Right ventricle myocardium inferior (tissue), 1 donor: Measurements from ENCODE around the gene C9orf78. TPM values are rescaled to one million over a fixed set of nuclear protein-coding genes. Genes with fewer than 3 reads are reported as not detected.
A peak's percentile ranks its signal among the peaks of the same experiment; 100 is the strongest.

Experiments
- ATAC-seq: fragments of 200-7000 bp; cut with Tn5 transposase; one replicate; pipeline ENCODE4 v1.9.1; 2020; ENCODE audit warnings: mild to moderate bottlenecking, moderate library complexity
- DNase-seq: peaks from one replicate; pipeline ENCODE4 v3.0.0; 2021; ENCODE audit errors: missing footprints
- intact Hi-C: fragments of 100-400 bp; cut with DNase I; formaldehyde crosslinking; loops from one replicate; pipeline ENCODE4 v1.11.0; 2022
- total RNA-seq: library from RNA; stranded (reverse); fragmentation: NEBNext Ultra II Directional; extraction: Animal tissue kit (Norgen Biotek cat#: 25700); gene quantifications from one replicate; pipeline ENCODE4 v1.2.1, GENCODE V29; 2021
- donor health status: DM: no; HTN: yes; CAD: no; lungs with severe emphysema.

The C9orf78 gene
- total RNA-seq, 1 donor from 2014 or later, result 32.0 TPM

- intact Hi-C loops, result no loop called here
- no peak for DNase-seq
- no peak for ATAC-seq
Measured at GRCh38 chr9:129850821-129851550, 15.9 kb upstream of the C9orf78 start.

DNA sequence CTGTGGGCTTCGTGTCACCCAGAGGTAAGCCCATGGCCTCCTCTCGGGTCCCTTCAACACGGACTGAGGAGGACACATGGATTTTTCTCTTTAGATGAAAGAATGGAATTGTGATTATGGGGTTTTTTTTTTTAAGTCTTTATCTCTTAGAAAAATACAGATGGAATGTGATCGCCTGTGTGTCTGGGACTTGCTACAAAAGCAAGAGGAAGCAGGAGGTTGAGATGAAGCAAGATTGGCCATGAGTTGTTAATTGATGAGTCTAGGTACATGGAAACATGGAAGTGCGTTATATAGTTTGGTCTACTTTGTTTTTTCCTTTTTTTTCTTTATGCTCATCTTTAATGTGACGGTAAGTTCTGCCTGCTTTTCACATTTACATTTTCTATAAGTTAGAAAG lies 14.8 kb upstream of the C9orf78 start:
- ATAC-seq (no peak), DNase-seq (no peak)
- intact Hi-C loops, result no loop called here

DNA sequence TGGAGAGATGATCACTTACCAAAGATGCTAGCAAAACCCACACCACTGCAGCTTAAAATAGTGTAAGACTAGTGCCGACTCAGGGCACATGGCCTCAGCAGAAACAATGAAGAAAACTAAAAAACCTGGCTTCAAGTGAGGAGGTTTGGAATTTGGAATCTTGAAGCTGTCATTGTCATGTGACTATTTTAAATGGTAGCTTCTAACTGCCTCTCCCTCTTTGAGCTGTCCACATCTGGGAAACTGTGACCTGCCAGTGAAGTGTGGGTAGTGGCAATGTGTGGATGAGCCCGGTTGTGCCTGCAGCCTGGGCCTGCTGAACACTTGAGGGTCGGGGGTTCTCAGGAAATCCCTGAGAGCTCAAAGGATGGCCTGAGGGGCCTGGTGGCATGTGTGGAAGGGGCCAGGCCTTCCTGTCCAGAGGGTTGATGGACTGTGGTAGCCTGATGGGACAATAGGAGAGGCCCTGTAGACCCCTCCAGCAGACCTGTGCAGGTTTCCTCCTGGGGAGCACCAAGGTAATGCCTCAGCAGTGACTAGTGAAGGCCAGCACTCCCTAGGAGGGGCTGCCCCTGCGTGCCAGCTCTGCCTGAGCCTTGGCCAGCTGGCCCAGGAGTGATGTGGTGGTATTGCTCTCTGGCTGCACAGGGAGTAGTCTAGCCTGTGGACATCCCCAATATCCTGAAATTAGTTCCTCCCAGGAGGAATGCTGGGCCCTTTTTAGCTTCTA lies 13.8 kb upstream of the C9orf78 start:
- ATAC-seq, result no peak
- DNase-seq, result no peak
- intact Hi-C loops, result no loop called here

- ATAC-seq, result no peak
Measured at GRCh38 chr9:129845373-129845772, 10.3 kb upstream of the C9orf78 start.

GRCh38 chr9:129841071-129841470 lies 6.0 kb upstream of the C9orf78 start:
- ATAC-seq, result no peak
- intact Hi-C loops, result no loop called here

More at GRCh38 chr9:129845373-129845772, 10.3 kb upstream of the C9orf78 start:
- intact Hi-C loops, result no loop called here
- DNase-seq, result no peak

GRCh38 chr9:129840034-129840433 lies 5.0 kb upstream of the C9orf78 start:
- DNase-seq (no peak), ATAC-seq (no peak)
- intact Hi-C loops, result no loop called here

More at GRCh38 chr9:129841071-129841470, 6.0 kb upstream of the C9orf78 start:
- no peak for DNase-seq

- ATAC-seq, result no peak
Measured at GRCh38 chr9:129839324-129840023, 4.4 kb upstream of the C9orf78 start.

GRCh38 chr9:129838707-129839259 lies 3.7 kb upstream of the C9orf78 start:
- DNase-seq (no peak), ATAC-seq (no peak)
- intact Hi-C loops, result no loop called here

More at GRCh38 chr9:129839324-129840023, 4.4 kb upstream of the C9orf78 start:
- intact Hi-C loops, result no loop called here
- no peak for DNase-seq

DNA sequence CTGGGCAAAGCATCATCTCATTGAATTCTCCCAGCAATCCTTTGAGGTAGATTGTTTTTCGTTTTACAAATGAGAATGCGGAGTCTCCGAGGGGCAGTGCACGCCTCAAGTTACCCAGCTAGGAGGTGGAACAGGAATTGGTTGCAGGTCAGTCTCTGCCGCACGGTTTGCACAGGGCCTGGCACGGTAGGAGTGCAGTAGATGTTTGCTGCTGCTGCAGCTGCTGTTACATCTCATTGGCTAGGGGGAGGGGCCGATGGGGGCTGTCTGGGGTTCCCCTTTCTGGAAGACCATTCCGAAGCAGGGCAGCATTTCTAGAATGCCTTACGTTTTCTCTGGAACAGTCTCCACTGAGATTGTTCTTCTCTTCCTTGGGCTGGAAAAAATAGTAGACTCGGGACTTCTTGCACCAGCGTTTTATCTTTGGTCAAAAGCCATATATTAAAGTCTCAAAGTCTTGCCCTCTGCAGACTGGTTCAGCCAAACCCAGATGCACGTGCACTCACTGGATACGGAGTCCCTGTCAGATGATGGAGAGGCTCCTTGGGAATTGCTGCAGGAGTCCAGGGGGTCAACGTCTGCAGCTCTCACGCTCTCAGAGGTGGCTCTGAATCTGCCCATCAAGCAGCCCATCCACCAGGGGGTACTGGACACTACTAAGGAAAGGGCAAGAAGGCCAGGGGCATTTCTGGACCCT lies 1.4 kb upstream of the C9orf78 start:
- intact Hi-C loops, result no loop called here
- ATAC-seq, result no peak
- DNase-seq, result no peak

GRCh38 chr9:129835860-129836223 lies 767 bp upstream of the C9orf78 start:
- intact Hi-C loops, result no loop called here
- no peak for DNase-seq
- no peak for ATAC-seq

- DNase-seq, result no peak
- intact Hi-C loops, result no loop called here
- ATAC-seq, result peak; percentile 6
Measured at GRCh38 chr9:129834489-129835127, 467 bp downstream of the C9orf78 start.

DNA sequence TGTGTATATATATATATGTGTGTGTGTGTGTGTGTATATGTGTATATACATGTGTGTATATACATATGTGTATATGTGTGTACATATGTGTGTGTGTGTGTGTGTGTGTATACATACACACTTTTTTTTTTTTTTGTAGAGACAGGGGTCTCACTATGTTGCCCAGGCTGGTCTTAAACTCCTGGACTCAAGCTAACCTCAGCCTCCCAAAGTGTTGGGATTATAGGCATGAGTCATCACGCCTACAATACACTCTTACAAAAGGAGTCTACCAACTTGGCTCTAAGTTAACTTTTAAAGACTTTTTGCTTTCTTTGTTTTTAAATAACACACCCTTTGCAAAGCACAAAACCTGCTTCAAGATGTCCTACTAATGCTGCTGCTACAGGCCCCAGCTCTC lies 2.1 kb downstream of the C9orf78 start:
- no peak for ATAC-seq
- intact Hi-C loops, result no loop called here
- no peak for DNase-seq

DNA sequence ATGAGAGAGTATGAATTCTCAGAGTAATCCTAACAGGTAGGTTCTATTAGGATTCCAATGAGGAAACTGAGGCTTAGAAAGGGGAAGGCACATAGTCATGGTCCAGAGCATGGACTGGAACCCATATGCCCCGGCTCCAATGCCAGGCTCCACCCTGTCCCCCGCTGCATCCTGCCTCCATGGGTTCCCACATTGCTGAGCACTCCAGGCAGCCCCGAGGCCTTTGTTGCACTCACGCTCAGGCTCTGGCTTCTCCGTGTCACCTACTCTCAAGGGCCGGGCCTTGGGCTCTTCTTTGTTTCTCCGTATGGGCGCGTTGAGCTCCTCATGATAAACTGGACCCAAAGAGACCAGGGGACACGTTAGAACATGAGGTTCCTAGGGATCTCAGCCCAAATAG lies 6.1 kb downstream of the C9orf78 start:
- ATAC-seq (no peak), DNase-seq (no peak)
- intact Hi-C loops, result no loop called here

DNA sequence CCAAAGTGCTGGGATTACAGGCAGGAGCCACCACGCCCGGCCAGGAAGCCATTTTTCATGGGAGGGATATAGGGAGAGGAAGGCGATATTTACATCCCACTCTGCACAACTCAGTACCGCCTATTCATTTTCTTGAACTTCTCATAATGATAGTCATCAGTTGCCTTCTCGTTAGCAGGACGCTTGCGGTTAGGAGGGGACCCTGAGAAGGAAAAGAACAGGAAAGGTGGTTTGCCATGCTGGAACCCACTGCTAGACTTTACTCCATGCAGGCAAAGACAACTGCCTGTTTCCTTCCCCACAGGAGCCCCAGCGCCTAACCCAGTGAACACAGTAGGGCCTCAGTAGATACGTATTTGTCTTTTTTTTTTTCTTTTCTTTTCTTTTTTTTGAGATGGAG lies 7.0 kb downstream of the C9orf78 start:
- intact Hi-C loops, result no loop called here
- no peak for DNase-seq
- no peak for ATAC-seq

- intact Hi-C loops, result no loop called here
- DNase-seq, result no peak
- ATAC-seq, result no peak
Measured at GRCh38 chr9:129826759-129827158, 8.3 kb downstream of the C9orf78 start.

- DNase-seq, result no peak
- intact Hi-C loops, result no loop called here
- ATAC-seq, result no peak
Measured at GRCh38 chr9:129826344-129826743, 8.7 kb downstream of the C9orf78 start.

DNA sequence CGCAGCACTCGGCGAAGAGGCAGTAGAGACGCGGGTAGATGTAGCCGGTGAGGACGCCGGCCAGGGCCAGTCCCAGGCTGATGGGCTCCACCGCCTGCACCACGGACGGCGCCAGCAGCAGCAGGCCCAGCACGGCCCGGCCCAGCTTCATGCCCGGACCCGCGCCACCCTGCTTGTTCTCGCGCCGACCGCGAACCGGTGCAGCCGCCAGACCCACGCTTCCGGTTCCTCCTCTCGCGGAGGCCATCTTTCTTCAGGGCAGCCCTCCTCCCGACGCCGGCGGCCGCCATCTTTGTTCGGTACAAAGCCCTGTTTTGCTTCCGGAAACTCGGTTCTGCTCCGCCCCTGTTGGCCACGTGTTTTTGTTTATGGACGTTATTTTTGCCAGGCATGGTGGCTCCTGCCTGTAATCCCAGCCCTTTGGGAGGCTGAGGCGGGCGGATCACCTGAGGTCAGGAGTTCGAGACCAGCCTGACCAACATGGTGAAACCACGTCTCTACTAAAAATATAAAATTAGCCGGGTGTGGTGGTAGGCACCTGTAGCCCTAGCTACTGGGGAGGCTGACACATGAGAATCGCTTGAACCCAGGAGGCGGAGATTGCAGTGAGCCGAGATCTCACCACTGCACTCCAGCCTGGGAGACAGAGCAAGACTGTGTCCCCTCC lies 11.0 kb downstream of the C9orf78 start, which contains the start of gene TOR1A:
Gene TOR1A, minus strand, starts transcription at position 202 of the 667 bp plus-strand sequence. Its CDS starts 51 bp downstream, at position 151.
- intact Hi-C loops, result no loop called here
- DNase-seq (peak; percentile 97), ATAC-seq (peak; percentile 97)

- intact Hi-C loops, result no loop called here
- DNase-seq, result no peak
Measured at GRCh38 chr9:129823542-129823934, 11.5 kb downstream of the C9orf78 start.

More at GRCh38 chr9:129823542-129823934, 11.5 kb downstream of the C9orf78 start:
- peak; percentile 43 for ATAC-seq
